HG03196 (cell line): Measurements from ENCODE around the gene DPPA4.
"Not testable (repeated sequence)": the region's sequence is repeated elsewhere in the genome, so short reads cannot be mapped to it uniquely, and the experiment has no call there.

ENCODE experiments used
- ATAC-seq: cut with Tn5 transposase; IDR thresholded peaks from one replicate; pipeline ENCODE4 v1.9.1; 2021; ENCODE audit not compliant: unreplicated experiment

DPPA4 gene

GRCh38 chr3:109337393-109337792 is at the start of gene DPPA4:
TSS of gene DPPA4 (minus strand) at chr3:109337546. CDS start at chr3:109337517, 29 bp downstream.
- no peak for ATAC-seq

GRCh38 chr3:109385442-109386318 is 48.3 kb upstream of the DPPA4 start:
- no peak for ATAC-seq

GRCh38 chr3:109384164-109384563 is 46.8 kb upstream of the DPPA4 start:
- ATAC-seq = no peak

GRCh38 chr3:109382588-109382987 is 45.2 kb upstream of the DPPA4 start:
- no peak for ATAC-seq

- no peak for ATAC-seq
These were observed 38.6 kb upstream of the DPPA4 start for GRCh38 chr3:109375975-109376374.

- not testable (repeated sequence) for ATAC-seq
These were observed 37.1 kb upstream of the DPPA4 start for GRCh38 chr3:109374434-109374833.

GRCh38 chr3:109373933-109374332 is 36.6 kb upstream of the DPPA4 start:
- no peak for ATAC-seq

GRCh38 chr3:109372639-109373038 is 35.3 kb upstream of the DPPA4 start:
- no peak for ATAC-seq

- no peak for ATAC-seq
These were observed 32.2 kb upstream of the DPPA4 start for GRCh38 chr3:109369510-109369909.

GRCh38 chr3:109364088-109364487 is 26.7 kb upstream of the DPPA4 start:
- ATAC-seq = no peak

GRCh38 chr3:109363634-109364033 is 26.3 kb upstream of the DPPA4 start:
- ATAC-seq = no peak

- ATAC-seq = no peak
These were observed 25.5 kb upstream of the DPPA4 start for GRCh38 chr3:109362823-109363222.

- ATAC-seq = not testable (repeated sequence)
These were observed 21.5 kb upstream of the DPPA4 start for GRCh38 chr3:109358809-109359208.

- ATAC-seq = no peak
These were observed 19.3 kb upstream of the DPPA4 start for GRCh38 chr3:109356442-109357155.

- no peak for ATAC-seq
These were observed 18.5 kb upstream of the DPPA4 start for GRCh38 chr3:109355625-109356441.

GRCh38 chr3:109353057-109353456 is 15.7 kb upstream of the DPPA4 start:
- no peak for ATAC-seq

GRCh38 chr3:109351231-109351630 is 13.9 kb upstream of the DPPA4 start:
- ATAC-seq = no peak

GRCh38 chr3:109346770-109347295 is 9.5 kb upstream of the DPPA4 start:
- ATAC-seq = no peak

- no peak for ATAC-seq
These were observed 8.8 kb upstream of the DPPA4 start for GRCh38 chr3:109346099-109346498.

- no peak for ATAC-seq
These were observed 2.6 kb upstream of the DPPA4 start for GRCh38 chr3:109339714-109340648.
